Measurements from ENCODE around the gene CCDC70. TPM values are rescaled to one million over a fixed set of nuclear protein-coding genes. Genes with fewer than 3 reads are reported as not detected.

CCDC70 gene
- polyA plus RNA-seq, 1 donor from 2014 or later = not detected

DNA sequence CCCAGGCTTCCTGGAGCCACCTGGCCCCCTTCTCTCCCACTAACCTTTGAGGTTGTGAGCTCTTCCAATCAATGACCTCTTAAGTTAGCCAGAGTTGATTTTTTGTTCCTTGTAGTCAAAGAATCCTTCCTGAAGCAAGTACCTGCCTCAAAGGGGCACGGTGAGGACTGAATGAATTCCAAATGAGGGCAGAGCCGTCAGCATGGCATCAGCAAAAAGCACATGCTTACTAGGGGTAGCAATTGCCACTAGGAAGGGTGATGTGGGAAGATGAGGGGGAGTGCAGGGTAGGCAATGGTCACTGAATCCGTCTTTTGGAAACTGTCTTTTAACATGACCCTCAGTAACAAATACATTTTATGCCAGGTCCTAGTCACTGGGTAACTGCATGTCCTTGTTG, 42.2 kb upstream of the CCDC70 start:
- Histone ChIP-seq H3K9me3 (ENCODE audit: low read length) (no peaks in the 10 kb centered on the region), H3K4me2 (ENCODE audit: low read length) (no peak overlapping the region), H3K27ac (ENCODE audit: low read length) (no peak overlapping the region), H3K4me3 (ENCODE audit: low read length) (no peak overlapping the region), H3K9me2 (ENCODE audit: insufficient read depth, low read length) (no peaks in the 10 kb centered on the region), H4K20me1 (ENCODE audit: insufficient read depth) (no peaks in the 10 kb centered on the region), H2AFZ (ENCODE audit: low read depth, low read length) (no peak overlapping the region), H3K9ac (ENCODE audit: low read length) (no peak overlapping the region), H3K27me3 (ENCODE audit: insufficient read depth, low read depth, low read length) (no peaks in the 10 kb centered on the region), H3F3A (ENCODE audit: insufficient read depth, low read length, poor library complexity, severe bottlenecking) (no peaks in the 10 kb centered on the region), H3K79me2 (replicated peaks; ENCODE audit: insufficient read depth, low read length) (no peaks in the 10 kb centered on the region), H3K36me3 (ENCODE audit: insufficient read depth, low read length) (no peaks in the 10 kb centered on the region)
- no peak for TF ChIP-seq MXI1 (conservative IDR thresholded peaks at IDR 0.05; ENCODE audit: poor library complexity, severe bottlenecking)
- TF ChIP-seq POLR2AphosphoS5 (IDR thresholded peaks at IDR 0.05) = no peak
- TF ChIP-seq TAF1 (IDR thresholded peaks at IDR 0.05; ENCODE audit: low read depth) = no peak
- TF ChIP-seq SMC3 (conservative IDR thresholded peaks at IDR 0.05; ENCODE audit: poor library complexity) = no peak
- no peak for TF ChIP-seq RAD21 (conservative IDR thresholded peaks at IDR 0.05)
- TF ChIP-seq, protein P1, sequence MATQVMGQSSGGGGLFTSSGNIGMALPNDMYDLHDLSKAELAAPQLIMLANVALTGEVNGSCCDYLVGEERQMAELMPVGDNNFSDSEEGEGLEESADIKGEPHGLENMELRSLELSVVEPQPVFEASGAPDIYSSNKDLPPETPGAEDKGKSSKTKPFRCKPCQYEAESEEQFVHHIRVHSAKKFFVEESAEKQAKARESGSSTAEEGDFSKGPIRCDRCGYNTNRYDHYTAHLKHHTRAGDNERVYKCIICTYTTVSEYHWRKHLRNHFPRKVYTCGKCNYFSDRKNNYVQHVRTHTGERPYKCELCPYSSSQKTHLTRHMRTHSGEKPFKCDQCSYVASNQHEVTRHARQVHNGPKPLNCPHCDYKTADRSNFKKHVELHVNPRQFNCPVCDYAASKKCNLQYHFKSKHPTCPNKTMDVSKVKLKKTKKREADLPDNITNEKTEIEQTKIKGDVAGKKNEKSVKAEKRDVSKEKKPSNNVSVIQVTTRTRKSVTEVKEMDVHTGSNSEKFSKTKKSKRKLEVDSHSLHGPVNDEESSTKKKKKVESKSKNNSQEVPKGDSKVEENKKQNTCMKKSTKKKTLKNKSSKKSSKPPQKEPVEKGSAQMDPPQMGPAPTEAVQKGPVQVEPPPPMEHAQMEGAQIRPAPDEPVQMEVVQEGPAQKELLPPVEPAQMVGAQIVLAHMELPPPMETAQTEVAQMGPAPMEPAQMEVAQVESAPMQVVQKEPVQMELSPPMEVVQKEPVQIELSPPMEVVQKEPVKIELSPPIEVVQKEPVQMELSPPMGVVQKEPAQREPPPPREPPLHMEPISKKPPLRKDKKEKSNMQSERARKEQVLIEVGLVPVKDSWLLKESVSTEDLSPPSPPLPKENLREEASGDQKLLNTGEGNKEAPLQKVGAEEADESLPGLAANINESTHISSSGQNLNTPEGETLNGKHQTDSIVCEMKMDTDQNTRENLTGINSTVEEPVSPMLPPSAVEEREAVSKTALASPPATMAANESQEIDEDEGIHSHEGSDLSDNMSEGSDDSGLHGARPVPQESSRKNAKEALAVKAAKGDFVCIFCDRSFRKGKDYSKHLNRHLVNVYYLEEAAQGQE (IDR thresholded peaks at IDR 0.05; ENCODE audit: borderline replicate concordance) = no peak

DNA sequence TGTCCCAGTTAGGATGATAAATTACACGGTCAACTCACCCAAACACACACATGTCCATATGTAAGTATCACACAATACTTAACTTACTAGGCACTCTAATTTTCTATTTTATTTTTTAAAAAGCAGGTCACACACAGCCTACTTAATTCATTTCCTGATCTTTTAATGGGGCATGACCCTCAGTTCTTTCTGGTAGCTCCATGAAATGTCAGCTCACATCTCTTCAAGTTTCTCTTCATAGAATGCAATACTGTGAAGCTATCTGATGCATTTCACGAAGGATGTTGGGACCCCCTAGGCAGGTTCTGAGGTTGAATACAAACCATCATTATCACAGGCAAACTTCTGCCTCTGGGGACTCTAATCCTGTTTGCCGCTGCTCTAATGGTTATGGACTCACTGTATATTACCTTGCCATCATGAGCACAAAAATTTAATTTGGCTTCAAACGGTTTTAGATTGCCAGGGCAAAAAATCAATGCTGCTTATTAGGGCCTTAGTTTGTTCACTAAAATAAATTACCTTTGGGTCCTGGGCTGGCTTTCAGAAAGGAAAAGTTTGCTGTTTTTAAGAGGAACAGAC, 41.7 kb upstream of the CCDC70 start:
- Histone ChIP-seq H3F3A (ENCODE audit: insufficient read depth, low read length, poor library complexity, severe bottlenecking) (no peaks in the 10 kb centered on the region), H3K9me2 (ENCODE audit: insufficient read depth, low read length) (no peaks in the 10 kb centered on the region), H3K4me2 (ENCODE audit: low read length) (no peak overlapping the region), H3K27ac (ENCODE audit: low read length) (no peak overlapping the region), H3K9ac (ENCODE audit: low read length) (no peak overlapping the region), H2AFZ (ENCODE audit: low read depth, low read length) (no peak overlapping the region), H3K4me3 (ENCODE audit: low read length) (no peak overlapping the region), H3K36me3 (ENCODE audit: insufficient read depth, low read length) (no peaks in the 10 kb centered on the region), H4K20me1 (ENCODE audit: insufficient read depth) (no peaks in the 10 kb centered on the region), H3K9me3 (ENCODE audit: low read length) (no peaks in the 10 kb centered on the region), H3K79me2 (replicated peaks; ENCODE audit: insufficient read depth, low read length) (no peaks in the 10 kb centered on the region), H3K27me3 (ENCODE audit: insufficient read depth, low read depth, low read length) (no peaks in the 10 kb centered on the region)
- TF ChIP-seq RAD21 (conservative IDR thresholded peaks at IDR 0.05) (no peak), EP300 (conservative IDR thresholded peaks at IDR 0.05; ENCODE audit: poor library complexity, severe bottlenecking) (no peak)

DNA sequence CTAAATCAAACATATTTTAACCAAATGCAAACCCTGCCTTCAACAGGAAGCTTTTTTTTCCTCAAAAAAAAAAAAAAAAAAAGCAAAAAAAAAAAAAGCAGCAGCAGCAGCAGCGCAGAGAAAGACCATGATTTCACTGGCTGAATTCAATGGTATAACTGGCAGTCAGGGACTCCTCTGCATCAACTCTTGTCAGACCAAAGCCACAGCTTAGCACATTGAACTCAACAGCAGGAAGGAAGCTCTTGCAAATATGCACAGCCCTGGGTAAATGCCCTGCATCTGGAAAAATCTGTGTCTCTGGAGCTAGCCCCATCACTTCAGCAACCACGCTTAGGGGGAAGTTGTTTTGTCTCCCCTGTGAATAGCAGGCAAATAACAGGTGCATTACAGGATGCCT, 40.2 kb upstream of the CCDC70 start:
- H3K4me3 ChIP-seq (ENCODE audit: low read length) = no peak overlapping the region
- H3K79me2 ChIP-seq (replicated peaks; ENCODE audit: insufficient read depth, low read length) = no peaks in the 10 kb centered on the region
- TF ChIP-seq, protein P1 (IDR thresholded peaks at IDR 0.05; ENCODE audit: borderline replicate concordance) = no peak
- no peak for TF ChIP-seq TAF1 (IDR thresholded peaks at IDR 0.05; ENCODE audit: low read depth)
- no peak for TF ChIP-seq POLR2AphosphoS5 (IDR thresholded peaks at IDR 0.05)
- TF ChIP-seq RAD21 (conservative IDR thresholded peaks at IDR 0.05) = no peak
- no peak for TF ChIP-seq SMC3 (conservative IDR thresholded peaks at IDR 0.05; ENCODE audit: poor library complexity)
- TF ChIP-seq, protein P2, sequence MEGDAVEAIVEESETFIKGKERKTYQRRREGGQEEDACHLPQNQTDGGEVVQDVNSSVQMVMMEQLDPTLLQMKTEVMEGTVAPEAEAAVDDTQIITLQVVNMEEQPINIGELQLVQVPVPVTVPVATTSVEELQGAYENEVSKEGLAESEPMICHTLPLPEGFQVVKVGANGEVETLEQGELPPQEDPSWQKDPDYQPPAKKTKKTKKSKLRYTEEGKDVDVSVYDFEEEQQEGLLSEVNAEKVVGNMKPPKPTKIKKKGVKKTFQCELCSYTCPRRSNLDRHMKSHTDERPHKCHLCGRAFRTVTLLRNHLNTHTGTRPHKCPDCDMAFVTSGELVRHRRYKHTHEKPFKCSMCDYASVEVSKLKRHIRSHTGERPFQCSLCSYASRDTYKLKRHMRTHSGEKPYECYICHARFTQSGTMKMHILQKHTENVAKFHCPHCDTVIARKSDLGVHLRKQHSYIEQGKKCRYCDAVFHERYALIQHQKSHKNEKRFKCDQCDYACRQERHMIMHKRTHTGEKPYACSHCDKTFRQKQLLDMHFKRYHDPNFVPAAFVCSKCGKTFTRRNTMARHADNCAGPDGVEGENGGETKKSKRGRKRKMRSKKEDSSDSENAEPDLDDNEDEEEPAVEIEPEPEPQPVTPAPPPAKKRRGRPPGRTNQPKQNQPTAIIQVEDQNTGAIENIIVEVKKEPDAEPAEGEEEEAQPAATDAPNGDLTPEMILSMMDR (IDR thresholded peaks at IDR 0.05; ENCODE audit: poor library complexity, severe bottlenecking) = no peak
- no peak for TF ChIP-seq EZH2 (IDR thresholded peaks at IDR 0.05; ENCODE audit: borderline replicate concordance, insufficient read depth, low read length, poor library complexity, severe bottlenecking)
- no peaks in the 10 kb centered on the region for H3F3A ChIP-seq (ENCODE audit: insufficient read depth, low read length, poor library complexity, severe bottlenecking)
- H2AFZ ChIP-seq (ENCODE audit: low read depth, low read length) = no peak overlapping the region
- H3K27ac ChIP-seq (ENCODE audit: low read length) = no peak overlapping the region
- H3K9me2 ChIP-seq (ENCODE audit: insufficient read depth, low read length) = no peaks in the 10 kb centered on the region
- no peaks in the 10 kb centered on the region for H3K9me3 ChIP-seq (ENCODE audit: low read length)
- no peaks in the 10 kb centered on the region for H4K20me1 ChIP-seq (ENCODE audit: insufficient read depth)
- no peak overlapping the region for H3K9ac ChIP-seq (ENCODE audit: low read length)
- no peaks in the 10 kb centered on the region for H3K27me3 ChIP-seq (ENCODE audit: insufficient read depth, low read depth, low read length)
- H3K4me2 ChIP-seq (ENCODE audit: low read length) = no peak overlapping the region
- H3K36me3 ChIP-seq (ENCODE audit: insufficient read depth, low read length) = no peaks in the 10 kb centered on the region

All from neural cell (in vitro differentiated cells).